Activated naive CD4-positive, alpha-beta T cell treated with anti-CD3 and anti-CD28 coated beads for 36 hours (primary cell): ENCODE measurements around the gene HOXB4. TPM values are rescaled to one million over a fixed set of nuclear protein-coding genes. Genes with fewer than 3 reads are reported as not detected.

ENCODE experiments used
- CTCF ChIA-PET: fragments of 350-600 bp; sonication (Branson Sonifier 250); formaldehyde crosslinking; loops from one replicate; lab custom pipeline; 2021; ENCODE audit warnings: antibody characterized with exemption; lab: Charles Lee
- DNase-seq: peaks from one replicate; pipeline ENCODE4 v3.0.0-alpha.2; 2020
- H3K27ac Mint-ChIP-seq: one replicate; pipeline ENCODE4 v1.8.0; 2021; ENCODE audit warnings: mild to moderate bottlenecking, mixed read lengths
- H3K27me3 Mint-ChIP-seq: one replicate; pipeline ENCODE4 v1.8.0; 2021; ENCODE audit warnings: low read depth, mixed read lengths
- H3K36me3 Mint-ChIP-seq: one replicate; pipeline ENCODE4 v1.8.0; 2021; ENCODE audit warnings: low read depth, mixed read lengths
- H3K4me1 Mint-ChIP-seq: one replicate; pipeline ENCODE4 v1.8.0; 2021; ENCODE audit warnings: low read depth, mixed read lengths
- H3K4me3 Mint-ChIP-seq: one replicate; pipeline ENCODE4 v1.8.0; 2021; ENCODE audit warnings: mild to moderate bottlenecking, moderate library complexity, mixed read lengths
- H3K9me3 Mint-ChIP-seq: one replicate; pipeline ENCODE4 v1.8.0; 2021; ENCODE audit warnings: mixed read lengths
- intact Hi-C: fragments of 100-400 bp; cut with micrococcal nuclease; formaldehyde crosslinking; loops from one replicate; pipeline ENCODE4 v1.15.1; 2023
- total RNA-seq, 2 experiments: library from RNA; stranded (reverse); gene quantifications; one replicate each; pipeline ENCODE4 v1.2.3, GENCODE V29; 2021

Gene HOXB4
- total RNA-seq, 2 experiments from 2014 or later, result 2.3 to 2.5 TPM

GRCh38 chr17:48565022-48565554 is 13.1 kb downstream of the HOXB4 start:
- Mint-ChIP-seq H3K9me3 (no peaks in the 10 kb centered on the region), H3K4me1 (peaks cover 5% of the 10 kb centered on the region), H3K27me3 (peaks cover 20% of the 10 kb centered on the region), H3K36me3 (no peaks in the 10 kb centered on the region), H3K4me3 (no peak overlapping the region), H3K27ac (no peak overlapping the region)
- no peak for DNase-seq
- CTCF ChIA-PET, result interaction anchor here (0.5 kb wide), 1 partner anchor 219 kb away, joined by 3 read pairs; no protein-coding TSS in a partner anchor
- intact Hi-C loops, result no loop called here

- Mint-ChIP-seq H3K9me3 (no peaks in the 10 kb centered on the region), H3K4me3 (peak overlapping the region; percentile 33), H3K4me1 (peaks cover 5% of the 10 kb centered on the region), H3K27me3 (peaks cover 20% of the 10 kb centered on the region), H3K27ac (no peak overlapping the region), H3K36me3 (no peaks in the 10 kb centered on the region)
- intact Hi-C loops, result no loop called here
- CTCF ChIA-PET, result interaction anchor here (0.5 to 0.6 kb wide), 2 partner anchors 15 to 219 kb away, joined by 3 read pairs; no protein-coding TSS in a partner anchor
- DNase-seq, result no peak
Observed at GRCh38 chr17:48564188-48565021, 13.7 kb downstream of the HOXB4 start.

- no peak overlapping the region for H3K4me3 Mint-ChIP-seq
- CTCF ChIA-PET, result interaction anchor here (0.6 kb wide), 1 partner anchor 15 kb away, joined by 3 read pairs; no protein-coding TSS in a partner anchor
- H3K4me1 Mint-ChIP-seq, result peaks cover 5% of the 10 kb centered on the region
- H3K27ac Mint-ChIP-seq, result no peak overlapping the region
- DNase-seq, result no peak
- no peaks in the 10 kb centered on the region for H3K36me3 Mint-ChIP-seq
- intact Hi-C loops, result no loop called here
- H3K27me3 Mint-ChIP-seq, result peaks cover 18% of the 10 kb centered on the region
- H3K9me3 Mint-ChIP-seq, result no peaks in the 10 kb centered on the region
Observed at GRCh38 chr17:48563867-48564187, 14.3 kb downstream of the HOXB4 start.

GRCh38 chr17:48563385-48563838 is 14.7 kb downstream of the HOXB4 start:
- no peak for DNase-seq
- Mint-ChIP-seq H3K4me3 (no peak overlapping the region), H3K27me3 (peaks cover 17% of the 10 kb centered on the region), H3K27ac (no peak overlapping the region), H3K4me1 (peaks cover 2% of the 10 kb centered on the region), H3K36me3 (no peaks in the 10 kb centered on the region), H3K9me3 (no peaks in the 10 kb centered on the region)
- intact Hi-C loops, result no loop called here
- CTCF ChIA-PET, result interaction anchor here (0.6 kb wide), 1 partner anchor 14 kb away, joined by 3 read pairs; no protein-coding TSS in a partner anchor

GRCh38 chr17:48562934-48563333 is 15.2 kb downstream of the HOXB4 start:
- peaks cover 15% of the 10 kb centered on the region for H3K27me3 Mint-ChIP-seq
- H3K4me3 Mint-ChIP-seq, result no peak overlapping the region
- no peaks in the 10 kb centered on the region for H3K9me3 Mint-ChIP-seq
- no peak overlapping the region for H3K27ac Mint-ChIP-seq
- no peaks in the 10 kb centered on the region for H3K4me1 Mint-ChIP-seq
- intact Hi-C loops, result no loop called here
- DNase-seq, result no peak
- CTCF ChIA-PET, result no interaction called here
- H3K36me3 Mint-ChIP-seq, result no peaks in the 10 kb centered on the region

GRCh38 chr17:48561884-48562810 is 16.0 kb downstream of the HOXB4 start:
- Mint-ChIP-seq H3K36me3 (no peaks in the 10 kb centered on the region), H3K4me1 (no peaks in the 10 kb centered on the region), H3K27ac (no peak overlapping the region), H3K9me3 (no peaks in the 10 kb centered on the region), H3K4me3 (no peak overlapping the region), H3K27me3 (peaks cover 15% of the 10 kb centered on the region)
- intact Hi-C loops, result no loop called here
- CTCF ChIA-PET, result interaction anchor here (0.6 to 1.1 kb wide), 3 partner anchors 220 to 450 kb away, joined by 3 read pairs; no protein-coding TSS in a partner anchor
- DNase-seq, result no peak

GRCh38 chr17:48559840-48560817 is 18.0 kb downstream of the HOXB4 start:
- H3K9me3 Mint-ChIP-seq, result no peaks in the 10 kb centered on the region
- no peak for DNase-seq
- CTCF ChIA-PET, result interaction anchor here (0.6 kb wide), 1 partner anchor 34 kb away, joined by 3 read pairs; the partner anchor contains the start of gene HOXB5
- no peak overlapping the region for H3K27ac Mint-ChIP-seq
- intact Hi-C loops, result no loop called here
- H3K4me3 Mint-ChIP-seq, result no peak overlapping the region
- H3K27me3 Mint-ChIP-seq, result peaks cover 19% of the 10 kb centered on the region
- no peaks in the 10 kb centered on the region for H3K36me3 Mint-ChIP-seq
- H3K4me1 Mint-ChIP-seq, result peaks cover 4% of the 10 kb centered on the region

GRCh38 chr17:48559122-48559839 is 18.9 kb downstream of the HOXB4 start:
- Mint-ChIP-seq H3K27me3 (peaks cover 13% of the 10 kb centered on the region), H3K9me3 (no peaks in the 10 kb centered on the region), H3K4me1 (peaks cover 6% of the 10 kb centered on the region), H3K4me3 (no peak overlapping the region), H3K27ac (no peak overlapping the region), H3K36me3 (no peaks in the 10 kb centered on the region)
- DNase-seq, result no peak
- intact Hi-C loops, result no loop called here
- CTCF ChIA-PET, result no interaction called here

- peaks cover 6% of the 10 kb centered on the region for H3K4me1 Mint-ChIP-seq
- H3K27me3 Mint-ChIP-seq, result peaks cover 12% of the 10 kb centered on the region
- no peaks in the 10 kb centered on the region for H3K36me3 Mint-ChIP-seq
- DNase-seq, result no peak
- no peaks in the 10 kb centered on the region for H3K9me3 Mint-ChIP-seq
- CTCF ChIA-PET, result no interaction called here
- H3K4me3 Mint-ChIP-seq, result no peak overlapping the region
- no peak overlapping the region for H3K27ac Mint-ChIP-seq
- intact Hi-C loops, result no loop called here
Observed at GRCh38 chr17:48558831-48559121, 19.4 kb downstream of the HOXB4 start.

GRCh38 chr17:48558057-48558830 is 19.9 kb downstream of the HOXB4 start:
- Mint-ChIP-seq H3K36me3 (no peaks in the 10 kb centered on the region), H3K27me3 (peaks cover 11% of the 10 kb centered on the region), H3K4me3 (no peak overlapping the region), H3K27ac (no peak overlapping the region), H3K4me1 (peaks cover 6% of the 10 kb centered on the region), H3K9me3 (no peaks in the 10 kb centered on the region)
- no peak for DNase-seq
- intact Hi-C loops, result no loop called here
- CTCF ChIA-PET, result interaction anchor here (1.0 kb wide), 1 partner anchor 75 kb away, joined by 4 read pairs; no protein-coding TSS in a partner anchor
